ENCODE data around the gene PGM1.

PGM1 gene

DNA sequence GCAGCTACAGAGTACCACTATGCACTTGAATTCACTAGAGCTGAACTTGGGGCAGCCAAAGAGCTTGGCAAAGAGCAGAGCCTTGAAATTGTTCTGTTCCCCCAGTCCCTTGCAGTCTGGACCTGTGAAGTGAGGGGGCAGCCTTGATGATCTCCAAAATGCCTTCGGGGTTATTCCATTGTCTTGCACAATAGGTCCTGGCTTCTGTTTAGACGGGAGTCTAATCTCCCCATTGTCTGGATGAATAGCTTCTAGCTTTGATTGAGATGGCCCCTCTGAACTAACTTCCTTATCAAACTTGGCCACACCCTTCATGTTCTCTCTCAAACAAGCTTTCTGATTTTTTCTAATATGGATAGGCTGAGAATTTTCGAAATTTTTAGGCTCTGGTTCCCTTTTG is 72.6 kb downstream of the PGM1 start:
- no peak for DNase-seq (ENCODE audit: low spot score)

DNA sequence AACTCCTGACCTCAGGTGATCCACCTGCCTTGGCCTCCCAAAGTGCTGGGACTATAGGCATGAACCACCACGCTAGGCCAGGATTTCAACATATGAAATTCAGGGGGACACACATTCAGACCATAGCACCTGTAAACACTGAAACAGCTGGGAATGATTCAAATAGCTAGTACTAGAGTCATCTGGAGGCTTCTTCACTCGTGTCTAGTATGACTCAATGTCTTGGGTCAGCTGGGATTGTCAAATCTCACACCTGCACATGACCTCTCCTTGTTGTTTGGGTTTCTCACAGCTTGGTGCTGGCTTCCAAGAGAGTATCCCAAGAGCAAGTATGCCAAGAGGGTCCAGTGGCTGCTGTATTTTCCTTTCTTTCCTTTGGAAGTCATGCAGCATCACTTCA is 75.1 kb downstream of the PGM1 start:
- DNase-seq (ENCODE audit: low spot score) = no peak

DNA sequence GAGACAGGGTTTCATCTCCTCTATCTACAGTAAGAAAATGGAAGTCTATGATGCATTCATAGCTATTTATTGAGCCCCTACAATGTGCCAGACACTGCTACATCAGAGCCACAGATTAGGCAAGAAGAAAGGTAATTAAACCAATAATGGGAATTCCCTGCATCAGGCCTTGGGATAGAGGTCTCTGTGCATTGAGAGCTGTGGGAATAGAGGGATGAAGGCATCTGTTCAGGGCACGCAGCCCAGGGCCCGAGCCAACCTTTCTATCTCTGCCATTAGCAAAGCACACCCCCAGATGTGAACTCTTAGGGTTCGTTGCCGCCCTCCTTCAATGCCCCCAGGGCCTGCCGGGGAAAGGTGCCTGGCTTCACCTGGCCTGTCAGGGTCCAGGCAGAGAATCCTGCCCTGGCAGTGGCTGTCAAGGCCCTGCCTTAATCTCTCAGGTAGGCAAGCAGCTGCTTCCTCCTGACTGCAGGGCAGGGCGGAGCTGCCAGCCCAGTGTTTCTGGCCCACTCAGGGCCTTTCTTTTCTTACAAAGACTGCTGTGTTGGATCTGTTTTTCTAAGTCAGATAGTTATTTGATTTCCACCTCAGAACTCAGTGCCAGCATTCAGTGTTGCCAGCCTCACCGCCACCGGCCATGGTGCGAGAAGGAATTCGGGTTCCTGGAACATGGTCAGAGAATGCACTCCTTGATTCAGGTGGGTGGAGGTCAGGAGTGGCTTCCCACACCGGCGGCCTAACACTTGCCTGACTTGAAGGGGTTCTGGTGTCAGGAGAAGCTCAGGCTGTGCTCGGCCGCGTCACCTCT is 76.1 kb downstream of the PGM1 start:
- DNase-seq (ENCODE audit: low spot score) = no peak

DNA sequence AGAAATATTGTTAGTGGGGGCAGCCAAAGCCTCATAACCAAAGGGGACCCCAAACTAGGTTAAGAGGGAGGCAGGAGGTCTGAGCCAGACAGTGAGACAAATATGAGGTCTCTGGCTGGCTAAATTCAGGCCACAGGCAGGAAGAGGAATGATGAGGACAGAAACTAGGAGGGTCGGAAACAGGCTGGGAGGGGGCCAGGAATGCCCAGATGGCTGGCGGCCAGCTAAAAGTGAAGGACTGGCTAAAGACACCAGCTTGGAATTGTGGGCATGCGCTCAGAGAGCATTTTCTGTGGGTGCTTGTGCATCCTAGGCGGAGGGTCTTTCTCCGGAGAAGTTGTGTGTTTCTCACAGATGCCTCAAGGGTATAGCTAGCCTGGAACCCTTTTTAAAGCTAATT is 77.0 kb downstream of the PGM1 start:
- DNase-seq (ENCODE audit: low spot score) = no peak

DNA sequence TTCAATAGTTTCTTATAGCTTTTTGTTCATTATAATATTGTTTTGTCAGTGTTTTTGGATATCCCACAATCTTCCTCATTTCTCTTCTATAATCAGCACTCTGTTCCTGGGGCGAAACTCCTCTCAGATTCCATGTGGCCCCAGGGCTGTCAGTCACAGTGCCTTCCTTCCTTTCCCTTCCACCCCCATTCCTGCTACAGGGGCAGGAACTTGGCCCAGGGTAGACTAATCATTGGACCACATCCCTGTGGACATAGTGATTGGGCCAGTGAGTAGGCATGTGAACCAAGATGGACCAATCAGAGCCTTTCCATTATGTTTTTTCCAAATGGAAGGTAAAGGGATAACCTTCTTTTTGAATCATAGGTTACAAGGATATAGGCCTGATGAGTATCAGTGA is 78.3 kb downstream of the PGM1 start:
- no peak for DNase-seq (ENCODE audit: low spot score)

DNA sequence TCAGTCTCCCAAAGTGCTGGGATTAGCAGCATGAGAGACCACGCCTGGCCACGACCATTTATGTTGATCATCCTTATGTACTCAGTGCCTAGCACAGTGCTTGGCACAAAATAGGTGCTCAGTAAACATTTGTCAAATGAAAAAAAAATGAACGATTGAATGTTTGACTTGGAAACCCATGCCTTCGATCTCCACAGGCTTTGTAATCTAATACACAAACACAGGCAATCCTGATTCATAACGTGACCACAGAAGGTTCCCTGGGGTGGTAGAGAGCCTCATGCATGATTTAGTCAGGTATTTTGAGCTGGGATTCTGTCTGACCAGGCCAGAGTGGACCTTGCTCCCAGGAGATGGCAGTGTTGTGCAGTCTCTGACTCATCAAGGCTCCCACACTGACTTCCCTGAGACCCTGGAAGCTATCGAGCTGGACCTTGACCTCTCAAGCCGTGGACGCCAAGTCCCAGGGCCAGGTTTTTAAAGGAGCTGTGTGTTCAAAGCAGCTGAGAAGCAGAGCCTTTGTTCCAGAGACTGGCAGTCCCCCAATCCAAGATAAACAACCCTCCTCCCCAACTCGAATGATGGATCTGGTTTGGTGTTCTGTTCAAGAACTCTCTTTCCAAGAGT is 81.1 kb downstream of the PGM1 start:
- no peak for DNase-seq (ENCODE audit: low spot score)

DNA sequence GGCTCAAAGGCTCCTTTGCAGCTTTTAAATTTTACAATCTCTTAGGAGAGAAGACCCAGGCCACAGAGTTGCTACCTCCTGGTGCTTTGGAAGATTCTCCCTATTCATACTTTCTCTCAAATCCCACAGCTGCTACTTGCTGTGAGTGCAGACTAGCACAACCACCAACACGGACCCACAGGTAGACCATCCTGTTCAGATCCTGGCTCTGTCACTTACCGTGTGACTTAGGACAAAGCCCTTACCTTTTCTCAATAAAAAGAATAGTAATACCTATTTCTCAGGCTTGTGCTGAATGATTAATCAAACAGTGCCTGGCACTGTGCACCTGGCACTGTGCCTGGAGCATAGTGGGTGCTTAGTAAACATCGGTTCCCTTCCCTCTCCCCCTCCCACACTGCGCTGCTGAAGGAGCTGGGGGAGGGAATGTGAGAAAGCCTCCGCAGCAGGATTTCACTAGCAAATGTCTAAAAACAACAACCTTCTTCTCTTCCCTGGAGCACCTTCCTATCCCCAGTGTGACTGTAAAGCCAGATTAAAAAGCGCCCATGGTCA is 81.7 kb downstream of the PGM1 start:
- DNase-seq (ENCODE audit: low spot score) = no peak

DNA sequence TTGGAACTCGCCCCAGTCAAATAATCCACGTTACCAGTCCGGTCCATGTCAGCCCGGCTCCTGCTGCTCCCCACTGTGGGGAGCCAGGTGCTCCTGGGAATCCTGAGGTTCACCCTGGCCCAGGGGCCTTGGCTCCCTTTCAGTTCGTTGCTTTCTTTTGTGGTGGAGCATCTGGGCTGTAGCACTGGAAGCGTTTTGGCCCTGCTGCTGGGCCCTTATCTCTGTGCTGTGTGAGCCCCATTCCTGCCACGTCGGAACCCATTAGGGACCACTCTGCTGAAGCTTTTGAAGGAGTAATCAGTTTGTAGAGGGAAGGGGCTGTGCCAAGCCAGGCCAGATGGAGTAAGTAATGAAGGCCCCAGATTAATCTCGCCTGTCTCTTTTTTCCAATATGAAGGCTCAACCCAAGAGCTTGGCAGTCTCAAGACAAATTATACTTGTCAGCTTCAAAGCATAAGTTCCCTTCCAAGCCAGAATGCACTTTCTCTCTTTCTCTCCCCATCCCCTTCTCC is 82.3 kb downstream of the PGM1 start:
- no peak for DNase-seq (ENCODE audit: low spot score)

DNA sequence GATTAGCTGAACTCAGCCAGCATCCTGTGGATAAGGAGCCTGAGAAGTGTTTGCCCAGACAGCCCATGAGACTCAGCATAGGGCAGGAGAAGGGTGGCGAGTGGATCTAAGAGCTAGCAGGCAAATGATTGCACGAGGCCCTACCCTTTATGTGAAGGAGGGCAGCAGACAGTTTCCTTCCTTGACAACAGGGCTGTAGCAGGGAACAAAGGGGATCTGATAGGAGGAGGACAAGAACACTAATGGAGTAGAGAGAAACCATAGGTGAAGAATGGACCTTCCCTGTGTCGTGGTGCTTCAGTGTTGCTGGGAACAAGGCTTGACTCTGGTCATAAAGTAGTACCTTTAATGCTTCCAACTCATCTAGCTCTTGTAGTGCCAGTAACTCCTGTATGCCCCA is 84.3 kb downstream of the PGM1 start:
- DNase-seq (ENCODE audit: low spot score) = no peak

DNA sequence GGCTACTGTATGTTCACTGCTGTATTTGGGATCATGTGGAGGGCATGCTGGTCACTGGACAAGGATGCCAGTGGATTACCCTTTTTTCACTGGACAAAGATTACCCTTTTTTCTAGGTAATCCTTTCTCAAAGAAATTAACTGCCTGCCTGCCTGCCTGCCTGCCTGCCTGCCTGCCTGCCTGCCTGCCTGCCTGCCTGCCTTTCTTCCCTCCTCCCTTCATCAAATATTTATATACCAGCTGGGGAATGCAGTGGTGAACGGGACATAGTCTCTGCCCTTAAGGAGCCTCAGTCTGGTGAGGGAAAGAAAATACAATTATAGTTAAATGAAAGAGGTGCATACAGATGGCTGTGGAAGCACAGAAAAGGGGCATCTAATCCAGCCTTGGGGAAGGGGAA is 85.0 kb downstream of the PGM1 start:
- no peak for DNase-seq (ENCODE audit: low spot score)

DNA sequence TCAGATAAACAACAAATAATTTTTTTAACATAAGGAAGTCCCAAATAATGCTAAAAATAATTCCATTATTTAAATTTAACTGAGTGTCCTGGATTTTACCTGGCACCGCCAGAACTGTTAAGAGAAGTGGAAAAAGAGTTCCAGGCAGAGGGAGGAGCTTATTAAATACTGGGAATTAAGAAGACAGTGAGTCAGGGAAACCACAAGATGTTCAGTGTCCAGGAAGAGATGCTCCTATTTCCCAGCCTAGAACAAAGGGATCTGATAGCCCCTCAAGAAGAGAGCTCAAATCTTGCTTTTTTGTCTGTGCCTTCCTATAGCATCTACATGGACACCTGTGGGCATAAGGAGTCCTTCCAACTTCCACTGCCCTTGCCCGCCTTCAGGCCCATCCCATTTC is 85.9 kb downstream of the PGM1 start:
- DNase-seq (ENCODE audit: low spot score) = no peak

DNA sequence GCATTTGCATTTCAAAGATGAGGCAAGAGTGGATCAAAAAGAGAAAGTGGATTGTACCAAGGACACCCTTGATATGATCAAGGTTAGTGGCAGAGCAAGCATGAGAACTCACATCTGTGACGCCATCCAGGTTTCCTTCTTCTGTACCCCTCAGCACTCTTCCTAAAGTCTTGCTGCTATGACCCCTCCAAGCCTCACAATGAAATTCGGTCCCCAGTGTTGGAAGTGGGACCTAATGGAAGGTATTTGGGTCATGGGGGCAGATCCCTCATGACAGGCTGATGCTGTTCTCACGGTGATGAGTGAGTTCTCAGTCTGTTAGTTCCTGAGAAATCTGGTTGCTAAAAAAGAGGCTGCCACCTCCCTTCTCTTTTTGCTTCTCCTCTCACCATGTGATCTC is 86.4 kb downstream of the PGM1 start:
- DNase-seq (ENCODE audit: low spot score) = no peak

DNA sequence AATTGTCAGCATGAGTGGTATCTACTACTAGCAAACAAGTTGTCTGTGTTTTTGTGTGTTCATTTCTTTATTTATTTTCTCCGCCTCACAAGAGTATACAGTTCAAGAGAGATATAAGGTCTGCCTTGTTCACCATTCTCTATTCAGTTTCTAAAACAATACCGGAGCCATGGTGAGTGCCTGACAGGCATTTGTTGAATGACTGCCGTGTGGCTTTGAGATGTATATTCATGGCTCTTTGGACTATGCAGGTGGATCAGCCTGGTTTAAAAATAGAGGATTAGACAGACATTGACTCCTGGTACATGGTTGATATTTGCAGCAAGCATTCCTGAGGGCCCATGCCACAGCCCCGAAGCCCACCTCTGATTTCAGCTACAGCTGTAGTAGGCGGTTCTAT is 89.7 kb downstream of the PGM1 start:
- no peak for DNase-seq (ENCODE audit: low spot score)

DNA sequence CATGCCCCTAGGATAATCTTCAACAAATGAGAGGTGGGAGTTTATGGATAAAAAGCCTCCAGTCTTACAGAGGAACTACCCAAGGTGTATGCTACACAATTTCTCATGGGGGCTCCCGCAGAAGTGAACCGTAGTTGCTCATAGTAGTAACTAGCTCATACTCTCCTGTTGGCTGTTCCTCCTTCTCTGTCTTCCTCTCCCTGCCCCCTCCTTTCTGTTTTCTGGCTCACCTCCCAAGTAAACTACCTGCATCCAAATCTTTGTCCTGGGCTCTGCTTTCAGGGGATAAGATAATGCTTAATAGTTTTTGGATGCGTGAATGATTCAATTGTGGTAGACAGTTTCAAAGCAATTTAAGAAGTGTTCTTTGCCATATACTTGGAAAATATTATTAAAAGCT is 90.5 kb downstream of the PGM1 start:
- DNase-seq (ENCODE audit: low spot score) = no peak

DNA sequence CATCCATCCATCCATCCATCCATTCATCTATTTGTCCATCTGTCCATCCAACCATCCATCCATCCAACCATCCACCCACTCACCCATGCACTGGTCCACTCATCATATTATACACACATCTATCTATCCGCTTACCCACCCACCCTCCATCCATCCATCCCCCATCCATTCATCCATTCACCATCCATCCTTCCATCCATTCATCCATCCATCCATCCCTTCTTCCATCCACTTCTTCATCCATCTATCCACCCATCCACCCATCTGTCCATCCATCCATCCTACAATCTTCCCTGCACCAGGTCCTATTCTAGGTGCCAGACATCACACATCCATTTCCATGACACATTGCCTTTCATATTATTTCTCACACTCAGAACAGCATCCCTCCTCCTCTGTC is 93.5 kb downstream of the PGM1 start:
- DNase-seq (ENCODE audit: low spot score) = no peak

DNA sequence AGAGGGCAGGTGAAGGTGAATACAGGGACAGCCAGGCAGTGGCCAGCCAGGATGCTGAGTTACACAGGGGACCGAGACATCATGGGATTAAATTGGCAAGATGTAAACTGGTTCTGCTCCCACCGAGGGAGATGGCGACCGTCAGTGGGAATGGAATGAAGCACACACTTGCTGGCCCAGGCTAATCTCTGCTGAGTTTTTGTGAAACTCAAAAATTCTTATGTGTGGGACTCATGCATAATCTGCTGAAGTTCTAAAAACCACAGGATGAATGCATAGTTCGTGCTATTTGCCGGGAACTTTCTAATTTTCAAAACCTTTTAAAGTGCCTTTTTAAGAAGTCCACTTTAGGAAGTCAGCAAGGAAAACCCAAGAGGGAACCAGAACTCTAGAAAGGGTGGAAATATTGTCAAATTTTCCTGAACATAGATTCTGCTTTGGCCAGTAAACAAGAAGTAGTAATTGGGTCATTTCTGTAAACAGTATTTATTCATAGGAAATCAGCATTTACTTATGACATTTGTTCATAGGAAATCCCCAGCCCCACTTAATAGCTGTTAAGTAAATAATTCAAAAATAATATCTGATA is 95.2 kb downstream of the PGM1 start:
- DNase-seq (ENCODE audit: low spot score) = no peak

DNA sequence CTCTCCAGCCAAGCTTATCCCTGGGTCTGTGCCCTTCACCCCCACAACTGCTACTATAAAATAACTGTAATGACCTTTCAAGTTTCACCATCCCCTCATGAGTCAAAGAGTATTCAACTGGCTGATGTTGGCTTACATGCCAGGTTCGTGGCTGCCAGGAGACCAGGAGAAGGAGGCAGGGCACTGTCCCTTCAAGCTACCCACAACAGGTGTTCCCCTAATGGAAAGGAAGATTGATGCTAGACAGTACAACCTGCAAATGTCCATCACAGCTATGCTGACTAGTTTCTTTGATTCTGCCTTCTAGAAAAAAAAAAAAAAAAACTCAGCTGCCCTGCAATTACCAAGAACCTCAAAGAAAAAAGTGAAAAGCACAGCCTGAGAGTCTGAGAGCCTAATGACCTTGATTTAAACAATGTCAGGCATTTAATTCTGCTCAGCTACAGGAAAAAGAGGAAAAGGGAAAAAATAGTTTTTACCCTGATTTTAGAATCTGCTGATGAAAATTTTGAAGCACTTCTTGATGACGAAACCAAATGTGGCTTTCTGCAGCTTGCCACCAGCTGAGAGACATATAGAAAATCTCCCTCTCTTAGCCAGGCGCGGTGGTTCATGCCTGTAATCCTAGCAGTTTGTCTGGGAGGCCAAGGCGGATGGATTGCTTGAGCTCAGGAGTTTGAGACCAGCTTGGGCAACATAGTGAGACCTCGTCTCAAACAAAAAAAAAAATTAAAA is 97.9 kb downstream of the PGM1 start:
- no peak for DNase-seq (ENCODE audit: low spot score)

DNA sequence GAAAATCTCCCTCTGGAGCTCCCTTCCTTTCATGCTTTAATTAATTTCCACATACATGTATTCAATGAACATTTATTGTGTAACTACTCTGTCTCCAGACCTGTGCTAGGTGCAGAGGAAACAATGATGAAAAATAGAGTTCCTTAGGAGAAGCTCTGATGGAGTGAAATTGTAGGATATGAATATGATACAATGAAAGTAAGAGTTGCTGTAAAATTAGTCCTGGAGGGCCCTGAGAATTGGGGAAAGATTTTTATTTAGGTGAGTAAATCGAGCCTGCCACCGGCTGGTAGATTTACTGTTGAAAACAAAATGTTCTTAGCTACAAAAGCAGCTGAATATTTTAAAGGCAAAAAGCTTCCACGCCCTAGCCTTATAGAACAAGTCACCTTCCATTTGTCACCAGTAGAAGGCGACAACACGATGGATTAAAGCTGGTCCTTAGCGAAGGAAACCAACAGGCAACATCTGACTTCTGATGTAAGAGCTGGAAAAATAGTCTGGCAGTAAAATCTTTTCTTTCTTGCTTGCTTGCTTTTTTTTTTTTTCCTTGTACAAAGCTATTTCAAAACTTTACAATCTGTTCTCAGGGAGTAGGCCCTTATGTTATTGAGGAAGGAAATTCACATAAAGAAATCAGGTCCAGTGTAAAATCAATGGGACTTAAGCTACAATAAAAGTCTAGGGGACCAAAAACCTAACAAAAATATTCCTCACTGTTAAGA is 98.7 kb downstream of the PGM1 start:
- DNase-seq (ENCODE audit: low spot score) = no peak

DNA sequence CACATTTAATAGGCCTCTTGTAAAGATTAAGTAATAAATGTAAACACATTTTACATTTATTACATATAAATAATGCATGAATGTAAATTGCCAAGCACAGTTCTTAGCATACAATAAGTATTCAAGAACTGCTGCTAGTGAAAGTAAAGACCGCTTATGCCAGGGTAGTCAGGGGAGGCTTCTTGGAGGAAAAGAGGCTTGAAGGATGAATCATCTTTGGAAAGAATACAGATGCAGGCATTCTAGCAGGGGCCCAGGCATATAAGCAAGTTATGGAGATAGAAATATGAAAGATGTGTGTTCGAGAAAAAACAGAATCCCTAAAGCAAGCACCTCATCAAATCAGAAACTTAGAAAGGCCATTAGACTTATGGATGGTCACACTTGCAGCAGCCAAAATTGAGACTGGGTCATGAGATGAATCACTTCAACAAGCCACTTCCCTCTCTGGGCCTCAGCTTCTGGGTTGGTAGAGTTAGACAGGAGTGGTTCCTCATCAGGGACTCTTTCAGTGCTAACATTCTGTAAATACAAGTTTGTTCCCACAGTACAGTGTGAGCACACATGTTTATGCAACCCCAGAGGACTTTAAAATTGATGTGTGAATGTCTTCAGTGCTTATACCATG is 100.8 kb downstream of the PGM1 start:
- no peak for DNase-seq (ENCODE audit: low spot score)

DNA sequence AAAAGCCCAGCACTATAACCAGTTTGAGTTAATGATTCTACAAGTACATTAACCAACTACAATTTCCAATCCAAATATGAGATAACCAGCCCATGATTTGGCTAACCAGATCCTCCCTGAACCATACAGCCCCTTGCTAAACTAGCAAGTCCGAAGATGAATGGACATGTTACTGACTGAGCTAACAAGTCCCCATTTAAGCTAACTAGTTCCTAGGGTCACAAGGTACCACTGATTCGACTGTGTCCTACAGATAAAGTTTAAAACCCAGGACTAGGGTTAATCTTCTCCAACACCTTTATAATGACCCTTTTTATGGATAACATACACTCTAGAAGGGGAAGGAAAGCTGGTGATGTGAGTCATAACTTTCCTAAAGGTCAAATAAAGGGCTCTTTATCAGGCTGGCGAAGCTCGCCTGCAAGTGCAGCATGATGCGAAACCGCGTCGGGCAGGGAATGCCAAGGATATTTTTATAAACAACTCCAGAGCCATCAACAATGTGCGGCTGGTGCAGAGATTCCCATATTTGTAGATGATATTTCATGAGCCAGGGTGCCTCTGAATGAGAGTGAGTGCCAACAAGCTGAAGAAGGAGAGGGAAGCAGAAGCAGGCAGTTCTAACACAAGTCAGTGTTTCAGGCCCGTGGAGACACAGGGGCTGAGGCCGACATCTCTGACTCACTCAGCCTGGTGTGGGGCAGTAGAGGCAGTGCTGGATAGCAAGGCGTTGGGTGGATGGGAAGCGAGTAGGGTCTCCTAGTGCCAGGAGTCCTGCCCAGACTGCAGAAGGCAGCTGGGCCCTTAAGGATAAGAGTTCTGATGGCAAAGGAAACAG is 105.0 kb downstream of the PGM1 start:
- DNase-seq (ENCODE audit: low spot score) = no peak
